22Rv1 (cell line): ENCODE measurements around the gene WAC.

Experiments used
- ZFX ChIP-seq: fragments of 450-650 bp; IDR thresholded peaks from 2 replicates; pipeline ENCODE4 v1.6.1; 2017; ENCODE audit warnings: antibody characterized with exemption, borderline replicate concordance
- TF ChIP-seq, protein P1 (sequence below): fragments of 450-650 bp; IDR thresholded peaks from 2 replicates; pipeline ENCODE4 v1.5.1; 2017; ENCODE audit warnings: mild to moderate bottlenecking

DNA sequence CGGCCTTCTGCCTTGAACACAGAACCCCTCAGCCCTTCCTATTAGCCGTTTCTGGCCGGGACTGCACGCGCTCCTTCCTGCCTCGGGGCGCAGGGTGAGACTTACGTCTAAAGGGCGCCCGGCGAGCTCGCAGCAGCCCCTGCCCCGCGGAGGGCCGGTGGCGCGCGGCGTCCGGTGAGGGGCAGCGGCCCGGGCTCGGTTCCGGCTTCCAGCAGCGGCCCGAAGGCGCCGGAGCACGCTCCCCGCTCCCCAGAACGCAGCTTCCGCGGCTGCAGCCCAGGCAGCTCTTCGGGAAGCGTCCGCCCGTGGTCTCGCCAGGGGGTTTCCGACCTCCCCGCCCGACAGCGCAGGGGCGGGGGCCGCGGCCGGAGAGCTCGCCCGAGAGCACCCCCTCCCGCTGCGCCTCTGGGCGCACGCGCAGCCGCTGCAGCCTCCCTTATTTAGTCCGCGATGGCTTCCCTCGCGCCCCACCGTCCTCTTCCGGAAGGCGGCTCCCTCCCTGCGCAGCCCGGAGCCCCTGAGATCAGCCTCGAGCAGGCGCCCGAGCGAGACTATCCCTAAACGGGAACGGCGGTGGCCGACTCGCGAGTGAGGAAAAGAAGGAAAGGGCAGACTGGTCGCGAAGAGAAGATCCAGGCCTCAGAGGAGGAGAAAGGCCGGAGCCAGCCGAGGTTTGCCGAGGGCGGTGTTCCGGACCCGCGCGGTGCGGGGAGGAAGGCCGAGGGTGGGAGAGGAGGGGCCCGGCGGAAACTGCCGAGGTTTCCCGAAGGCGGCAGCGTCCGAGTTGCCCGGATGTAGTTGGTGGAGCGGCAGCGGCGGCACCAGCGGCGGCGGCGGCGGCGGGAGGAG lies at the start of gene WAC:
- TF ChIP-seq, protein P1, sequence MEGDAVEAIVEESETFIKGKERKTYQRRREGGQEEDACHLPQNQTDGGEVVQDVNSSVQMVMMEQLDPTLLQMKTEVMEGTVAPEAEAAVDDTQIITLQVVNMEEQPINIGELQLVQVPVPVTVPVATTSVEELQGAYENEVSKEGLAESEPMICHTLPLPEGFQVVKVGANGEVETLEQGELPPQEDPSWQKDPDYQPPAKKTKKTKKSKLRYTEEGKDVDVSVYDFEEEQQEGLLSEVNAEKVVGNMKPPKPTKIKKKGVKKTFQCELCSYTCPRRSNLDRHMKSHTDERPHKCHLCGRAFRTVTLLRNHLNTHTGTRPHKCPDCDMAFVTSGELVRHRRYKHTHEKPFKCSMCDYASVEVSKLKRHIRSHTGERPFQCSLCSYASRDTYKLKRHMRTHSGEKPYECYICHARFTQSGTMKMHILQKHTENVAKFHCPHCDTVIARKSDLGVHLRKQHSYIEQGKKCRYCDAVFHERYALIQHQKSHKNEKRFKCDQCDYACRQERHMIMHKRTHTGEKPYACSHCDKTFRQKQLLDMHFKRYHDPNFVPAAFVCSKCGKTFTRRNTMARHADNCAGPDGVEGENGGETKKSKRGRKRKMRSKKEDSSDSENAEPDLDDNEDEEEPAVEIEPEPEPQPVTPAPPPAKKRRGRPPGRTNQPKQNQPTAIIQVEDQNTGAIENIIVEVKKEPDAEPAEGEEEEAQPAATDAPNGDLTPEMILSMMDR = 0 out of 2 replicates have a peak, but pooled peaks have one; percentile 9
- no peak for TF ChIP-seq ZFX
